Hematopoietic multipotent progenitor cell treated with erythropoietin and hydrocortisone succinate and interleukin-3 and kit ligand, for 15 days (in vitro differentiated cells): ENCODE data around the gene CCNK.

Source experiments
- DNase-seq: peaks from one replicate; pipeline ENCODE4 v3.0.0-alpha.2; 2015; ENCODE audit warnings: low spot score

The CCNK gene

GRCh38 chr14:99552572-99553216 lies 71.5 kb downstream of the CCNK start:
- DNase-seq: no peak

- no peak for DNase-seq
These were observed 73.0 kb downstream of the CCNK start for GRCh38 chr14:99554184-99554583.

GRCh38 chr14:99554757-99555531 lies 73.7 kb downstream of the CCNK start:
- no peak for DNase-seq

GRCh38 chr14:99556134-99556791 lies 75.1 kb downstream of the CCNK start:
- no peak for DNase-seq

- DNase-seq: no peak
These were observed 78.2 kb downstream of the CCNK start for GRCh38 chr14:99559286-99559990.

- no peak for DNase-seq
These were observed 79.2 kb downstream of the CCNK start for GRCh38 chr14:99560403-99560802.

- no peak for DNase-seq
These were observed 79.9 kb downstream of the CCNK start for GRCh38 chr14:99560922-99561683.

- no peak for DNase-seq
These were observed 80.7 kb downstream of the CCNK start for GRCh38 chr14:99561864-99562263.
